NT2/D1 (cell line): ENCODE data around the gene DIS3L2.

ENCODE experiments used
- SUZ12 ChIP-seq: IDR thresholded peaks from 2 replicates; pipeline ENCODE4 v1.6.1; 2011; ENCODE audit not compliant: insufficient read length, insufficient read depth; ENCODE audit errors: extremely low read depth
- YY1 ChIP-seq: IDR thresholded peaks from 2 replicates; pipeline ENCODE4 v1.6.1; 2011; ENCODE audit not compliant: insufficient read length, insufficient read depth
- ZNF274 ChIP-seq: IDR thresholded peaks from 2 replicates; pipeline ENCODE4 v1.6.1; 2011; ENCODE audit warnings: mild to moderate bottlenecking, low read depth, low read length

- TF ChIP-seq YY1 (no peak), SUZ12 (no peak), ZNF274 (no peak)
These were observed 380.2 kb downstream of the DIS3L2 start for GRCh38 chr2:232341739-232342126.
